Motor neuron (in vitro differentiated cells): Measurements from ENCODE around the gene SLK. TPM values are rescaled to one million over a fixed set of nuclear protein-coding genes. Genes with fewer than 3 reads are reported as not detected.
A peak's percentile ranks its signal among the peaks of the same experiment; 100 is the strongest.

Source experiments
- ATAC-seq, 8 experiments: fragments of 200-7000 bp; cut with Tn5 transposase; replicated peaks in 6 of 8; 2 replicates each; pipeline ENCODE4 v1.8.0; 2021; ENCODE audit warnings: mild to moderate bottlenecking in 8 of 8, moderate library complexity in 8 of 8
- H3K27ac ChIP-seq, 2 donors: fragments of 250-450 bp; sonication (Bioruptor Pico); 2 replicates each; pipeline ENCODE4 v1.9.0; 2021; ENCODE audit warnings: antibody characterized with exemption in 2 of 2, mild to moderate bottlenecking in 2 of 2, moderate library complexity in 1 of 2
- H3K4me1 ChIP-seq, 2 donors: fragments of 250-450 bp; sonication (Bioruptor Pico); replicated peaks in 1 of 2; 2 replicates each; pipeline ENCODE4 v1.6.1; 2021; ENCODE audit warnings: antibody characterized with exemption in 2 of 2, mild to moderate bottlenecking in 2 of 2, moderate library complexity in 1 of 2
- H3K4me3 ChIP-seq, 5 donors: fragments of 250-450 bp; sonication (Bioruptor Pico); 2 replicates each; pipeline ENCODE4 v1.9.0; 2021; ENCODE audit warnings: antibody characterized with exemption in 5 of 5, mild to moderate bottlenecking in 5 of 5, moderate library complexity in 4 of 5
- WGBS, 10 experiments: fragments of 450-650 bp; shearing (Covaris generic); methylation state at CpG; one replicate each; pipeline ENCODE4 v1.0.0; 2022; 5-methylcytosine and 5-hydroxymethylcytosine counted together
- in situ Hi-C, 9 experiments: fragments of 400-800 bp; cut with MboI; loops; one replicate each; pipeline ENCODE4 v1.15.0; 2021; ENCODE audit warnings: low sequenced_read_pairs in 9 of 9, low pct_unique_long_range_greater_than_20kb in 2 of 9; ENCODE audit not compliant: unreplicated experiment in 9 of 9
- total RNA-seq, 8 experiments: library from RNA; unstranded; fragments of 300-600 nt; gene quantifications; 2 replicates each; pipeline versions ENCODE4 v1.2.3 to v1.2.4, GENCODE V29; 2022

Gene SLK
- total RNA-seq, 8 experiments from 2014 or later, result 15.1 to 82.9 (median 28.8) TPM

GRCh38 chr10:104033401-104033930 lies 66.5 kb downstream of the SLK start:
- no peak overlapping the region for H3K4me3 ChIP-seq
- in situ Hi-C loops, result loop anchor here in 2 of 9 experiments (25.0 kb wide), 2 partner anchors 146 to 179 kb away; no protein-coding TSS in a partner anchor
- H3K4me1 ChIP-seq, result peaks cover 6 to 12% of the 10 kb centered on the region in 2 donors
- ATAC-seq, result no peak
- WGBS, 10 experiments, result 67 to 100% (median 83%) methylated on average over 1 to 10 of the region's 12 CpGs; no CpG with 5 or more reads in 1 of the 10 experiments
- no peak overlapping the region for H3K27ac ChIP-seq

- Histone ChIP-seq H3K4me3 (no peak overlapping the region), H3K27ac (no peak overlapping the region), H3K4me1 (peaks cover 6 to 12% of the 10 kb centered on the region in 2 donors)
- no peak for ATAC-seq
- WGBS, 10 experiments, result 80 to 94% (median 93%) methylated on average over 1 to 5 of the region's 11 CpGs; no CpG with 5 or more reads in 6 of the 10 experiments
- in situ Hi-C loops, result loop anchor here in 2 of 9 experiments (25.0 kb wide), 2 partner anchors 147 to 178 kb away; no protein-coding TSS in a partner anchor
Observed at GRCh38 chr10:104033966-104034365, 67.0 kb downstream of the SLK start.

GRCh38 chr10:104034401-104035193 lies 67.7 kb downstream of the SLK start:
- H3K4me3 ChIP-seq, result no peak overlapping the region
- 40 to 80% (median 60%) methylated on average over 1 to 7 of the region's 23 CpGs; no CpG with 5 or more reads in 4 of the 10 experiments for WGBS, 10 experiments
- H3K4me1 ChIP-seq, result peaks cover 6 to 12% of the 10 kb centered on the region in 2 donors
- peak in 5 of 8 experiments; percentile 21 to 69 (median 56) for ATAC-seq
- in situ Hi-C loops, result loop anchor here in 2 of 9 experiments (25.0 kb wide), 2 partner anchors 147 to 178 kb away; no protein-coding TSS in a partner anchor
- H3K27ac ChIP-seq, result no peak overlapping the region

- WGBS, 10 experiments, result 40 to 100% (median 80%) methylated on average over 1 to 8 of the region's 18 CpGs; no CpG with 5 or more reads in 5 of the 10 experiments
- Histone ChIP-seq H3K27ac (no peak overlapping the region), H3K4me3 (no peak overlapping the region), H3K4me1 (peaks cover 6 to 12% of the 10 kb centered on the region in 2 donors)
- in situ Hi-C loops, result loop anchor here in 2 of 9 experiments (25.0 kb wide), 2 partner anchors 148 to 177 kb away; no protein-coding TSS in a partner anchor
- peak in 2 of 8 experiments; percentile 7 to 8 for ATAC-seq
Observed at GRCh38 chr10:104035194-104036068, 68.5 kb downstream of the SLK start.

GRCh38 chr10:104036069-104036384 lies 69.1 kb downstream of the SLK start:
- in situ Hi-C loops, result loop anchor here in 2 of 9 experiments (25.0 kb wide), 2 partner anchors 149 to 176 kb away; no protein-coding TSS in a partner anchor
- no peak overlapping the region for H3K27ac ChIP-seq
- H3K4me3 ChIP-seq, result no peak overlapping the region
- 0 to 100% (median 64%) methylated on average over 1 to 2 of the region's 3 CpGs; no CpG with 5 or more reads in 5 of the 10 experiments for WGBS, 10 experiments
- ATAC-seq, result peak in 1 of 8 experiments; percentile 19
- H3K4me1 ChIP-seq, result peaks cover 6 to 12% of the 10 kb centered on the region in 2 donors

GRCh38 chr10:104036518-104037260 lies 69.7 kb downstream of the SLK start:
- in situ Hi-C loops, result loop anchor here in 2 of 9 experiments (25.0 kb wide), 2 partner anchors 149 to 176 kb away; no protein-coding TSS in a partner anchor
- Histone ChIP-seq H3K27ac (no peak overlapping the region), H3K4me1 (peaks cover 6 to 12% of the 10 kb centered on the region in 2 donors), H3K4me3 (no peak overlapping the region)
- 60 to 100% (median 88%) methylated on average over 1 to 14 of the region's 21 CpGs; no CpG with 5 or more reads in 1 of the 10 experiments for WGBS, 10 experiments
- no peak for ATAC-seq

GRCh38 chr10:104037261-104037951 lies 70.5 kb downstream of the SLK start:
- no peak overlapping the region for H3K27ac ChIP-seq
- in situ Hi-C loops, result loop anchor here in 2 of 9 experiments (25.0 kb wide), 2 partner anchors 150 to 175 kb away; no protein-coding TSS in a partner anchor
- peaks cover 2 to 6% of the 10 kb centered on the region in 2 donors for H3K4me1 ChIP-seq
- H3K4me3 ChIP-seq, result no peak overlapping the region
- WGBS, 10 experiments, result 65 to 100% (median 80%) methylated on average over 1 to 10 of the region's 16 CpGs; no CpG with 5 or more reads in 1 of the 10 experiments
- no peak for ATAC-seq

GRCh38 chr10:104038537-104038936 lies 71.6 kb downstream of the SLK start:
- in situ Hi-C loops, result loop anchor here in 2 of 9 experiments (25.0 kb wide), 2 partner anchors 151 to 174 kb away; no protein-coding TSS in a partner anchor
- WGBS, 10 experiments, result 33 to 96% (median 85%) methylated on average over 1 to 6 of the region's 8 CpGs; no CpG with 5 or more reads in 4 of the 10 experiments
- no peak overlapping the region for H3K4me3 ChIP-seq
- no peak overlapping the region for H3K27ac ChIP-seq
- ATAC-seq, result no peak
- H3K4me1 ChIP-seq, result peaks cover 0 to 3% of the 10 kb centered on the region in 2 donors

GRCh38 chr10:104038958-104039752 lies 72.2 kb downstream of the SLK start:
- 50 to 100% (median 75%) methylated on average over 1 to 4 of the region's 7 CpGs; no CpG with 5 or more reads in 2 of the 10 experiments for WGBS, 10 experiments
- in situ Hi-C loops, result loop anchor here in 2 of 9 experiments (25.0 kb wide), 2 partner anchors 152 to 173 kb away; no protein-coding TSS in a partner anchor
- no peak for ATAC-seq
- H3K4me1 ChIP-seq, result peaks cover 0 to 3% of the 10 kb centered on the region in 2 donors
- H3K4me3 ChIP-seq, result no peak overlapping the region
- no peak overlapping the region for H3K27ac ChIP-seq

- Histone ChIP-seq H3K4me1 (no peaks in the 10 kb centered on the region), H3K4me3 (no peak overlapping the region), H3K27ac (no peak overlapping the region)
- 0 to 80% (median 0%) methylated on average over 1 to 3 of the region's 6 CpGs; no CpG with 5 or more reads in 5 of the 10 experiments for WGBS, 10 experiments
- no peak for ATAC-seq
- in situ Hi-C loops, result loop anchor here in 2 of 9 experiments (25.0 kb wide), 2 partner anchors 153 to 172 kb away; no protein-coding TSS in a partner anchor
Observed at GRCh38 chr10:104040382-104040781, 73.4 kb downstream of the SLK start.
